ENCODE results near the gene PPP4R1.
A peak's percentile ranks its signal among the peaks of the same experiment; 100 is the strongest.
"Not testable (repeated sequence)": the region's sequence is repeated elsewhere in the genome, so short reads cannot be mapped to it uniquely, and the experiment has no call there.

The PPP4R1 gene

GRCh38 chr18:9614401-9615279 is at the start of gene PPP4R1:
Gene PPP4R1, minus strand, starts transcription at chr18:9614559. Its CDS starts 75 bp downstream, at chr18:9614484.
- DNase-seq (ENCODE audit: low read depth): no peak

- DNase-seq (ENCODE audit: low read depth): no peak
Observed at GRCh38 chr18:9663377-9663776, 49.0 kb upstream of the PPP4R1 start.

GRCh38 chr18:9661564-9661963 is 47.2 kb upstream of the PPP4R1 start:
- no peak for DNase-seq (ENCODE audit: low read depth)

GRCh38 chr18:9659499-9660375 is 45.4 kb upstream of the PPP4R1 start:
- no peak for DNase-seq (ENCODE audit: low read depth)

- no peak for DNase-seq (ENCODE audit: low read depth)
Observed at GRCh38 chr18:9658087-9658641, 43.8 kb upstream of the PPP4R1 start.

GRCh38 chr18:9655232-9655767 is 40.9 kb upstream of the PPP4R1 start:
- DNase-seq (ENCODE audit: low read depth): no peak

- no peak for DNase-seq (ENCODE audit: low read depth)
Observed at GRCh38 chr18:9653390-9653789, 39.0 kb upstream of the PPP4R1 start.

GRCh38 chr18:9649164-9649540 is 34.8 kb upstream of the PPP4R1 start:
- no peak for DNase-seq (ENCODE audit: low read depth)

GRCh38 chr18:9648431-9649163 is 34.2 kb upstream of the PPP4R1 start:
- no peak for DNase-seq (ENCODE audit: low read depth)

- DNase-seq (ENCODE audit: low read depth): no peak
Observed at GRCh38 chr18:9647496-9648323, 33.4 kb upstream of the PPP4R1 start.

GRCh38 chr18:9643549-9643948 is 29.2 kb upstream of the PPP4R1 start:
- DNase-seq (ENCODE audit: low read depth): peak; percentile 93

- no peak for DNase-seq (ENCODE audit: low read depth)
Observed at GRCh38 chr18:9642799-9643462, 28.6 kb upstream of the PPP4R1 start.

- DNase-seq (ENCODE audit: low read depth): not testable (repeated sequence)
Observed at GRCh38 chr18:9641081-9641480, 26.7 kb upstream of the PPP4R1 start.

GRCh38 chr18:9638886-9639285 is 24.5 kb upstream of the PPP4R1 start:
- DNase-seq (ENCODE audit: low read depth): no peak

GRCh38 chr18:9637036-9637767 is 22.8 kb upstream of the PPP4R1 start:
- DNase-seq (ENCODE audit: low read depth): no peak

- no peak for DNase-seq (ENCODE audit: low read depth)
Observed at GRCh38 chr18:9634856-9635255, 20.5 kb upstream of the PPP4R1 start.

- DNase-seq (ENCODE audit: low read depth): peak; percentile 82
Observed at GRCh38 chr18:9631814-9632496, 17.6 kb upstream of the PPP4R1 start.

GRCh38 chr18:9630444-9630843 is 16.1 kb upstream of the PPP4R1 start:
- DNase-seq (ENCODE audit: low read depth): no peak

- no peak for DNase-seq (ENCODE audit: low read depth)
Observed at GRCh38 chr18:9629709-9630108, 15.3 kb upstream of the PPP4R1 start.

Data from non-pigmented ciliary epithelial cell (primary cell).